ENCODE results near the gene TBCK.
A peak's percentile ranks its signal among the peaks of the same experiment; 100 is the strongest.
"Not testable (repeated sequence)": the region's sequence is repeated elsewhere in the genome, so short reads cannot be mapped to it uniquely, and the experiment has no call there.

The TBCK gene

DNA sequence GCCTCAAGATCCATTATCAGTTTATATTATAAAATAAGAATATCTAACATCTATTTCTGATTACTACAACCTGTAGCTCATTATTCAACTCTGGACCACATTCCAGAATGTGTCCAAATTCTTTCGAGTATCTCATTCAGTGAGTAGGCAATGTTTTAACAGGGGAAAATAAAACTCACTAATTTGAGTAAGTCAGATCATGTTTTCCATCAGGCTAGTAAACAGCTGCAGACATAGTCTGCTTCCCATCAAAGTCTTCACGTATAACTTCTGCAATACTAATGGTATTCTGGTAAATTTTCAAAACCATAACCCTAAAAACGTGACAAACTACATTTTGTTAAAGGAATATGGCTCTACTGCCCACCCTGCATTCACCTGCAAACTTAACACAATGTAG lies 31.8 kb downstream of the TBCK start:
- no peak for DNase-seq (ENCODE audit: low spot score)

DNA sequence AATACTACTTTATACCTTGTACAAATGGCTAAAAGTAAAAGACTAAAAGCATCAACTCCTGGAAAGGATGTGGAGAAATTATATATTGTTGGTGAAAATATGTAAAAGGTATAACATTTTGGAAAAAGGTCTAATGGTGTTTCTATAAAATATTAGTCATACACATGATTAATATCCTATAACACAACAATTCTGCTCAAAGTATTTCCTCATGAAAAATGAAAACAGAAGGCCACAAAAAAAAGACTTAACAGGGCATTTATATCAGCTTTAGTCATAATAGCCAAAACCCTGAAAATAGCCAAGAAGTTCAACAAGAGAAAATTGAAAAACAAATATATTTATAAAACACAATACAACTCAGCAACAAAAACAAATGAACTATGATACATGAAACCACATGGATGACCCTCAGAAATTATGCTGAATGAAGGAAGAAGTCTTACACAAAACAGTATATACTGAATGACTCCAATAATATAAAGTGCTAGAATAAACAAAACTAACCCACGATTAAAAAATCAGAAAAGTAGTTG lies 38.8 kb downstream of the TBCK start:
- DNase-seq (ENCODE audit: low spot score): no peak

DNA sequence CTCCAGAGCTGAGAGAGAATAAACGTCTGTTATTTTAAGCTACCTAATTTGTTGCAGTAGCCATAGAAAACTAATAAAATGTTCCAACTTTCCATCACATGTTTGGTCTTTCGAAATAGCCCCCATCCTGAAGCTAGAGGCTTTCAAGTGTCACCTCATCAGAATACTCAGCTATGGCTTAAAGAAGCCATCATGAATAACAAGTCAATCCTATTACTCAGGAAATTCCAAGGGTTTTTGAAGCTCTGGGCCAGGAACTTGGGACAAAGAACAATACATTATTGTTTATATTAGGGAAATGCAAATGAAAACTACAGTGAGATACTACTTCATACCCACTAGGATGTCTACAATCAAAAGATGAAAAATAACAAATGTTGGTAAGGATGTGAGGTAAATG lies 42.2 kb downstream of the TBCK start:
- peak; percentile 15 for DNase-seq (ENCODE audit: low spot score)

DNA sequence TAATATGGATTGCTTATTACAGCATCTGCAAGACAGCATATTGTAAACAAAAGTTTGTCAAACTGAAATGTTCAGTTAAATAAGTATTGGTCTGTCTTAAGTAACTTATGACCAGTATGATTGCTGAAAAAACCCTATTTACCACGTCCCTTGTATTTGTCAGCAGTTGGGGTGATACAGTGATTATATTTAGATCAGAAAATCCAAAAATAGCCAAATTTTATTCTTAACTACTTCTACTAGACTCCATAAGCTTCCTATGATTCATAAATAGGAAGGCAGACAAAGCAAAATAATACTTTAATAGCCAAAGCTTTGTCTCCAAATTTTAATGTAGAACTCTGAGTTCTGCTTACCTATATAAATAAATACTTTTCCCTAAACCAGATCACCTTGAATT lies 45.3 kb downstream of the TBCK start:
- DNase-seq (ENCODE audit: low spot score): no peak

DNA sequence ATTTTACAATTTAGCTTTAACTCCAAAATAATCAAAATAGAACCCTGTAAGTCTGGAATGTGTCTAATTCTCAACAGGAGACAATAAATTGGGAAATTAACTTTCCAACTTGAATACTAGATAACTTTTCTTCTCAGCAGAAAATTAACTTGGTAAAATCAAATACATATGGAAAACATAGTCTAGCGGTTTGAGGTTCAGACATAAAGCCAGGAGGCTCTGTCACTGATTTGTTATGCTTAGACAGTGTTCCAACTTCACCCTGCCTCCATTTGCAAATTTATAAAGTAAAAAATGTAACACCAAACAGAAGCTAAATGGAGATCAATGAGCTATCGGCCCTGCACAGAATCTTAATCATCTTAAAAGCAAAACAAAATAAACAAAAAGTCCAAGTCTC lies 46.3 kb downstream of the TBCK start:
- no peak for DNase-seq (ENCODE audit: low spot score)

- no peak for DNase-seq (ENCODE audit: low spot score)
Measured at GRCh38 chr4:106268786-106269185, 47.2 kb downstream of the TBCK start.

DNA sequence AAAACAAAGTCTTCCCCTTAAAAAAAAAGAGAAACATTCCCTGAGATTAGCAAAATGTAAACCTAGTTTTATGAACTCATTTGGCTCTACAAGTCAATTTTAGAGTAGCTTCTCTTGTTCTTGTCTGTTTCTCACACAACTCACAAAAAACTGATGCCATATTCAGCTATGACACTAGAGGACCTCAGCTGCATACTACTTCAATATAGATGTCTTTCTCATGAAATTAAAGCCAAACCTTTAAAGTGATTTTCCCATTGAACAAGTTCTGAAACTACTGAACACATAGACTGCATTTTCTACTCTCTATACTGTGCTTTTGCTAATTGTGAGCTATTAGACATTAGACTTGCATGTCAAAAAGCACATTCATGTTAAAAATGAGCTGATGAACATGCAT lies 49.8 kb downstream of the TBCK start:
- DNase-seq (ENCODE audit: low spot score): peak; percentile 26

DNA sequence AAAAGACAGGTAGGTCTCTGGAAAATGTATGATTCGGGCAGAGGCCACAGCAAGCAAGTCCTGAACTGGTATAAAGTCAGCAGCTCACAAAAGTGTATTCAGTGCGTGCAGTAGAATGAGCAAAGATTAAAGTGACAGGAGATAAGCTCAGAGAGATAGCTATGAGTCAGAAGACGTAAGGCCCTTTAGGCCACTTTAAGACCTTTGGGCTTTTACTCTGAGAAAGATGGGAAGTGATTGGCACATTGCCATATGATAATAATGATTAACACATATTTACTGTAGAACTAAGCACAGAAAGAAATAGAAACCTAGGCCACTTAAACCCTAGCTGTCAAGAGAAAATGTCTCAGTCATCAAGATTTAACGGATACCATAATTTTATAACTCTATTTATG lies 51.7 kb downstream of the TBCK start:
- no peak for DNase-seq (ENCODE audit: low spot score)

DNA sequence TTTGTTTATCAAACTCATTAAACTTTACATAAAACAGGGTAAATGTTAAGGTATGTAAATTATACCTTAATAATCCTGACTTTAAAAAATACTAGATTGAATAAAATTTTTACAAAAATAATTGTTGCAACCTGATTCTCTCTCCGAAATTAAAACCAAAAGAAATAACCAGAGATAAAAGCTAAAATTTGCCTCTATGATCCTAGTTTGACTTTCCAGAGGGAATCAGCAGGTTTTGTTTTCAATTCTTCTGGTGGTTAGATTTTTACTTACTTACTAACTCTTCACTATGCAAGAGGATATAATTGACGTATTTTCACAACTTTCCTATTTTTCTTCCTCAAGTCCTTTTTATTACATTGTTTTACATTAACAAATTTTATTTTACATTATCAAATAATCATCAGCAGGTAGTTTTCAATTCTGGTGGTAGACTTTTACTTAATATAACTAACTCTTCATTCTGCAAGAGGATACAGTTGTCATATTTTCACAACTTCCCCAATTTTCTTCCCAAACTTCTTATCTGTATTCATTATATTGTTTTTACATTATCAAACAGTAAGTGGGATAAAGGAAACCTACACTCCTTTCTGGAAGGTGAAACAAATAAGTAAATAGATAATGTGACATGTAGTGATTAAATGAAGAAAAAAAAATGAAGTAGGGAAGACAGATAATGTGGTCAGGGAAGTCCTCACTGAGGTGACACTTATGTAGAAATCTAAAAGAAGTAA lies 52.2 kb downstream of the TBCK start:
- no peak for DNase-seq (ENCODE audit: low spot score)

DNA sequence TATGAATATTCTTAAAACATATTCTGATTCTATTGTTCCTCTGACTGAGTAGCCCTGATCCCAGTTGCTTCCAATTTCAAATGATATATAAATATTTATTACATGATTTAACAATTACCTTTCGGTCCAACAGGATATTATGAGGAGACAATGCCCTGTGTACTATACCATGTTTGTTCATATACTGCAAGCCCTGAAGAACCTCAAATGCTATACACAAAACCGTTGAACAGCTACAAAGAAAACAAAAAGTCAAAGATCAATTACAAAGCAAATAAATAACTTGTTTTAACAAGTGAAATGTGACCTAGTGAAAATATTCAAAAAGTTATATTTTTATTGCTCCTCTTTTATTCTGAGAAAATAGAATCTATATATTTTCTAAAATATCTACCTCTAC lies 54.0 kb downstream of the TBCK start:
- DNase-seq (ENCODE audit: low spot score): no peak

GRCh38 chr4:106258145-106259045 lies 57.6 kb downstream of the TBCK start:
- no peak for DNase-seq (ENCODE audit: low spot score)

- DNase-seq (ENCODE audit: low spot score): no peak
Measured at GRCh38 chr4:106256190-106256589, 59.8 kb downstream of the TBCK start.

GRCh38 chr4:106255195-106255594 lies 60.8 kb downstream of the TBCK start:
- no peak for DNase-seq (ENCODE audit: low spot score)

DNA sequence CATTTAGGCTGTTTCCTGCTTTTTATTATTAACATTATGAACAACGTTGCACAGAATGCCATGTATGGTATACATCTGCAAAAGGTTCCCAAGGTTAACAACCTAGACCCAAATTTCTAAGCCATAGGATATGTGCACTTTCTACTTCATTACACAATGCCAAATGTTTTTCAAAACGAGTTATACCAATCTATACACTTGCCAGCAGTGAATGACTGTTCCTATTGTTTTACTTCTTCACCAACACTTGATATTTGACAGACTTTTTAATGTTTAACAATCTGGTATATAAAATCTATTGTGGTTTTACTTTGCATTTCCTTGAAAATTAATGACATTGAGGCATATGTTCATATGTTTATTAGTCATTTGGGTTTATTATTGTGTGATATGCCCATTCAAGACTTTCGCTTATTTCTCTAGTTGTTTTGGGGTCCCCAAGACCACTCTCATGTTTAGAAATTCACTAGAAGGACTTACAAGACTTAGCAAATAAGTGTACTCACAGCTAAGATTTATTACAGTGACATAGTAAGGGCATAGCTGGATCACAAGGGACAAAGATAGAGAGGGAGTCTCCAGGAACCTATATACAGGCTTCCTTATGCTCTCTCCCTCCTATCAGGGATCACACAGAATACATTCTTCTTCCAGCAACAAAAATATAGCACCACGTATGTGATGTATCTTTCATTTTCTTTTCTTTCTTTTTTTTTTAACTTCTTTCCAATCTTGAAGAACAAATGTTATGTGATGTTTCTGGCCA lies 62.5 kb downstream of the TBCK start:
- DNase-seq (ENCODE audit: low spot score): no peak

GRCh38 chr4:106247600-106247999 lies 68.4 kb downstream of the TBCK start:
- no peak for DNase-seq (ENCODE audit: low spot score)

GRCh38 chr4:106246441-106246840 lies 69.6 kb downstream of the TBCK start:
- DNase-seq (ENCODE audit: low spot score): no peak

DNA sequence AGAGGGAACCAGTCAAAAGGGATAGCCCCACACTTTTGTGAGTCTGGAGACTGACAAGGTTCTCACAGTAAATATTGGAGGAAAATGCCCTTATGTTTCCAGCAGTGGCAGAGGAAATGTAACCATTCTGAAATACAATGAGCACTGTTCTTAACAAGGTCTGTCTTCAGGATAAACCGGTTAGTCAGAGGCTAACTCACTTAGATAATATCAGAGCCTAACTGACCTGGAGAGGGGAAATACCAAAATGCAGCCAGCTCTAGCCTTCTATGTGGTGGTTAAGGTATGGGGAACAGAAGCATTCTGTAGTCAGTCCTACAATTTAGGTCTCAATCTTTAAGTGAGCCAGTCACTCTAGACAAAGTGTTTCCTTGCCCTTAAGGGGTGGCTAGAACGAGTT lies 70.8 kb downstream of the TBCK start:
- no peak for DNase-seq (ENCODE audit: low spot score)

DNA sequence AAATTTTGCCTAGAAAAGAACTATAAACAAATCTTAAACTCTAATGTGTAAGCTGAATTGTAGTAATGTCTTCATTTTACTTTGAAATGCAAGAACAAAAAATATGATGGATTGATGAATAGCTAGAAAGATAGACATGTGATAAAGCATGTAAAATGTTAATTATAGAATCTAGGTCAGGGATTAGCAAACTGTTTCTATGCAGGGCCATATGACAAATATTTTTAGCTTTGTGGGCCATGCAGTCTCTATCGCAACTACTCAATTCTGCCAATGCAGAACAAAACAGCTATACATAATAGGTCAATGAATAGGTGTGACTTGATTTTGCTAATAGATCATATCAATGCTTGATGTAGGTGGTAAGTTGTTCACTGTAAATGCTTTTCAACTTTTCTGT lies 75.3 kb downstream of the TBCK start:
- DNase-seq (ENCODE audit: low spot score): no peak

- DNase-seq (ENCODE audit: low spot score): no peak
Measured at GRCh38 chr4:106238820-106239420, 77.1 kb downstream of the TBCK start.

- no peak for DNase-seq (ENCODE audit: low spot score)
Measured at GRCh38 chr4:106231931-106232330, 84.1 kb downstream of the TBCK start.

DNA sequence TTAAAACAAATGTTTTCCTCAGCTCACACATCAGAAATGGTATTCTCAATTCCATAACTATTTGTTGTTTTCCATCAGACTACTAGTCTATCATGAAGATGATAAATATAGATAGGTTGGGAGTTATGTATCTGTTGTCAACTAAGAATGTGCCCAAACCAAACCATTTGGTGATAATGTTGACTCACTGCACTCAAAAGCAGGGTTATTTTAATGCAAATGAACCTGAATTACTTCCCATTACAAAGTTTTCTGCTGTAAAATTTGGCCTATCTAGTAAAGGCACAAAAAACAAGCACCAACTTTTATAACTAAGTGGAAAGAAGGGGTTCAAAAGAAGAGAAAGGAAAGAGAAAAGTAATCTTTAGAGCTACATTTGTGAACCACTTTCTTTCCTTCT lies 93.5 kb downstream of the TBCK start:
- DNase-seq (ENCODE audit: low spot score): no peak

DNA sequence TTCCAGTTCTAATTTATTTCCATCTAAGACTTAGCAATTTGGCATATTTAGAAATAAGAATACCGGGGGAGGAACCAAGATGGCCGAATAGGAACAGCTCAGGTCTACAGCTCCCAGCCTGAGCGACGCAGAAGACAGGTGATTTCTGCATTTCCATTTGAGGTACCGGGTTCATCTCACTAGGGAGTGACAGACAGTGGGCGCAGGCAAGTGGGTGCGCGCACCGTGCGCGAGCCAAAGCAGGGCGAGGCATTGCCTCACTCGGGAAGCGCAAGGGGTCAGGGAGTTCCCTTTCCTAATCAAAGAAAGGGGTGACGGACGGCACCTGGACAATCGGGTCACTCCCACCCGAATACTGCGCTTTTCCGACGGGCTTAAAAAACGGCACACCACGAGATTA lies 102.7 kb downstream of the TBCK start:
- not testable (repeated sequence) for DNase-seq (ENCODE audit: low spot score)

Measured in putamen (tissue), 1 donor.